ENCODE results near the gene RTP2.

RTP2 gene

DNA sequence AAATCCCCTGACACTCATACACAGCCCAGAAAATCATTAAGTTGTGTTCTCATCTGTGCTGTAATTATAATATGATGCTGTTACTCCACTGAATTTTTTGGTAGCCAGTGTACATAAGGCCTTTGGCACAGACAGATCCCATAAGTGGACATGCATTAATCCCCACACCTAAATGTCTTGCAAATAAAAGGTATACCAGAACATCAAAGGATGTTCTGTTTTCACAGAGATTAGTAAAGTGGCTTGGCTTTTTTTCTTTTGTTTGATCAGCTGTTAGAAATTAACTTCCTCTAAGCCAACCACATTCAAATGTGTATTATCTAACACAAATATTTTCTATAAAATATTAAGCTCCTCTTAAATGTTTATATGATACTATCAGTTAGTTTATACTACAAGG, 34.8 kb downstream of the RTP2 start:
- DNase-seq (ENCODE audit: low spot score) = no peak

- no peak for DNase-seq (ENCODE audit: low spot score)
These were observed 36.5 kb downstream of the RTP2 start for GRCh38 chr3:187665764-187666402.

DNA sequence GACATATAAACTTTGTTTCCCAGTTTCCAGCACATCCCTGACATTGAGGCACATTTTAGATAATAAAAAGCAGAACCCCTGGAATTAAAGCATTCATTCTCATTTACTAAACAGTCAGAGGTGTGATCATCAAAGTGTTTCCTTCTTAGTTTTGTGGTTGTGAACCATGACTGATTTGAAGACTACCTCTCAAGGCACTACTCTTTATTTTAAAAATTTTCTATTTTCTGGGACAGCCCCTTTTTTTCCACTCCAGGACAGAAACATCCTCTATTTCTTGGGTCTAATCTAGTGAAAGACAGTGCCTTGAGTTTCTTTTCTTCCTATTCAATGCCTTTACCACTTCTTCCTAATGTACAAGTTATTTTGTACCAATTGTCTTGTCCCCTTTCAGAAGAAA, 37.3 kb downstream of the RTP2 start:
- no peak for DNase-seq (ENCODE audit: low spot score)

DNA sequence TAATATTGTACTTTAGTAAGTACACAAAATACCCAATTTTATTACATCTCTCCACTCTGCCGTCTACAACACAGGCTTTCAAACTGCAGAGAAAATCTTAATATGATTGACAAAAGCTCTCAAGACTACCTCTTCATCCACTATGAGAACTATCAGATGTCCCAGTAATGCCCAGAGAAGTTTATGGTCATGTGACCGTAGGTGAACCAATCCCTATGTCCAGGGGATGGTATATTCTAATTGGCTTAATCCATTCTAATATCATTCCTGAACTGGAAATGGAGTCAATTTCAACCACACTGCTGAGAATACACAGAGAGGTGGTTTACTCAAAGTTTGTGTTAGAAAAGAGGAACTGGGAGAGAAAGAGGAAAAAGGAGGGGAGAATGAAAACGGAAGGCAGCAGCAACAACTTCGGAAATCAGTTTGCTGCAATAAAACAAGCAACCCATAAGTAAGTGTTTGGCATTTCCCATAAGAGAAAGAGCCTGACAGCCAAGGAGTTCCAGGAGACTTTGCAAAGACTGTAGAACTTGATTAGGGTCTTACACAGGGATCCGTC, 39.4 kb downstream of the RTP2 start:
- no peak for DNase-seq (ENCODE audit: low spot score)

- no peak for DNase-seq (ENCODE audit: low spot score)
These were observed 41.1 kb downstream of the RTP2 start for GRCh38 chr3:187661267-187661666.

- DNase-seq (ENCODE audit: low spot score) = no peak
These were observed 51.1 kb downstream of the RTP2 start for GRCh38 chr3:187651282-187651681.
